Fibroblast of skin of right quadriceps (primary cell): ENCODE results near the gene FITM1.

ENCODE experiments used
- DNase-seq: peaks from one replicate; pipeline ENCODE4 v3.0.0-alpha.2; 2013

Gene FITM1

DNA sequence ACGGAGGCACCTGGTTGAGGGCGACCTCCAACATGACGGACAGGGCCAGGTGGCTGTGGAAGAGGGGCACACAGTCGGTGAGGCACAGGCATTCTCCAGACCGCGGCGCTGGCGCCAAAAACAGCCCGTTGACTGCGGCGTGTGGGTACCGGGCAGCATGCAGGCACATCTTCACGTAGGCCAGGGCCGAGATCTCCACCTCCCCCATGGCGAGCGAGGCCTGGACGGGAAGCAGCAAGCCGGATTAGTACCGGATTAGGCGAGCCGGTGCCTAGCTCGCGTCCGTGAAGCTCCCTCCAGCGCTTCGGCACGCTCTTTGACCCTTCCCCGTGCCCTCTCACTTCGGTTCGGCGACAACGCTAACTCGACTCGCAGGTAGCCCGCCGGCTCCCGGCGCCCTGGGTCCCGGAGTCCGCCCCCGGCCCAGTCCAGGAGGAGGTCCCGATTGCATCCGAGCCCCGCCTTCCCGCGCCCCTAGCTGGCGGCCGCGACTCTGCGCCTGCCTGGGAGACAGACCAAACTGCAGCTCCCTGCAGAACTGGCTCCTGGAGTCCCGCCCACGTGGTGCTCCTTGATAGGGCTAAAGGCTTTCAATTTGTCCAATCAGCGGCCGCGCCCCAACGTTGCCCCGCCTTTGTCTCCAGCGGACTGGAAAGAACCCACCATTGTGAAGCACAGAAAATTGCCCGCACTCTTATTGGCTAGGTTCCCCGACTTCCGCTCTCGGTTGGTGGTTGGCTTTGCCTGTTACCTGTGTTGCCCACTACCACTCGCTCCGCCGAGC, 10.8 kb downstream of the FITM1 start, which contains the start of gene EMC9:
TSS of gene EMC9 (minus strand) at position 495 of the 784 bp plus-strand sequence. CDS start at position 208, 287 bp downstream.
- peak; percentile 99 for DNase-seq

DNA sequence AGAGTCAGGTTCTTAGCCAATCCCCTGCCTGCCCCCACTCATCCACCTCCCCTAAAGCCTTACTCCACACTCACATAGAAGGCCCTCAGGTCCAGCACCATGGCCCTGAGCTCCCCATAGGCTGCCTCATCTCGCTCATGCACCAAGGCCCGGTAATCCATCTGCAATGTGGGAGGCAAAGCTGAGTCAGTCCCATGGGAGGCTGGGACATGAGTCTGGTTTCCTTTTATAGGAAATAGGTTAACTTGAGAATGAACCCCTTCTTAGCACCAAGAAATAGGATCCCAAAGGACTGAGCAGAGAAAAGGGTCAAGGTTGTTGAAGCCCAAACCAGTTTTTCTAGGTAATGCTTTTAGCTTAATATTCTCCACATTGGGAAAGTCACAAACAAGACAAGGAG, 13.1 kb downstream of the FITM1 start:
- DNase-seq, result peak; percentile 74

DNA sequence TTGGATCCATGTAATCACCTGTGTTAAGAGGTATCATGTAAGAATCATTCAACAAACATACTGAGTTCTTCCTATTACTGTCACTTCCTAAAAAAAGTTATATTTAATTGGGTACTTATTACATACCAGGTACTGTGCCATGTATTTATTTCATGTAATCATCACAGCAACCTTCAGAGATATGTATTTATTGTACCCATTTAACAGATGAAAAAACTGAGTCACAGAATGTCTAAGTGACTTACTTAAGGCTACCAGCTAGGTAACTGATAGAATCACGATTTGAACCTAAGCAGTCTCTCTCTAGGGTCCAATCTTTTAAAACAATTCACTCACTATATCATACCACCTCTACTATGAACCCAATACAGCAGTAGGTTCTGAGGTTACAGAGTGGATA, 14.0 kb downstream of the FITM1 start:
- DNase-seq, result no peak

DNA sequence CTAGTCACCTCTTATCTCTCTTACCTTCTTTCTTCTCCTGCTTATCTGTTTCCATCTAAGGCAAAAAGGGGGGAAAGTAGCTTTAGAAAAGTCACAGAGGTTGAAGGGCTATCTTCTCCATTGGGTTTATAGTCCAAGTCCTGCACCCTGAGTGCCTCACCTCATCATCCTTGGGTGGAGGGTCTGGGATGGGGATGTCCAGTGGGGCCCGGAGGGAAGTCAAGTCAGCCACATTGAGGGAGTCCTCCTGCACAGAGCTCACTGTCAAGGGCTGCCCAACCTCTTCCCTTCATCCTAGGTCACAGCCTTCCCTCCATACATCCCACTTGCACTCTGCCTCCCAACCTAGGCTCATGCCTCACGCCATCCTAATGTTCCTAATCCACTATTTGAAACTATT, 14.8 kb downstream of the FITM1 start:
- no peak for DNase-seq

DNA sequence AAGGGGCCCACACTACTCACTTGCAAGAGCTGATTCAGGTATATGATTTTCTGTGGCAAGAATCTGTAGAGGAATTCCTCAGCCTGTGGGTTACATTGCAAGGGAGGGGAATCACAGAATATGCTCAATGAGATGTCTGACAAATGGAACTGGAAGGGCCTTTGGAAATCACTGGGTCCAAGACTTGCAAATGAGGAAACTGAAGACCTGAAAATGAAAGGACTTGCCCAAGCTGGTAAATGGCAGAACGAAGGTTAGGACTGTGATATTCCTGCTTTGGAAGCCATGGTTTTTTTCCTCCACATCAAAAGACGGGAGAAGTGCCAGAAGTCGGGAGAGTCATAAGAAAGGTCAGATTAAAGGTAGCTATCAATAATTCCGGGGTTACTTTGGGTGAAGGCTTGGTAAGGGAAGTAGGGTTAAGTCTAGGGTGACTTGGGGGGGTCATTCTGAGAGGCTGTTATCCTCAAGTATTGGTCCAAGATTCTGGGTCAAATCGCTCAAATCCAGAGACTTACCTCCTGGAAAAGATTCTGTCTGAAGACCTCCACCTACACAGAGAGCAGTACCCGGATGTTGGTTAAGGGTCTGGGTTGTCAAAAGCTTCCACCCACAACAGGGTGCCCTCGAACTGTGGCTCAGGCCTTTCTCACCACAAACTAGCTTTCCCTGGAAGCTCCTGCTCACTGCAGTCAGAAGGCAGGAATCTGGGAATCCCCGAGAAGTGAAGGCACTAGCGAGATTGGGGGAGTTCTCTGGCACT, 15.4 kb downstream of the FITM1 start:
- no peak for DNase-seq

DNA sequence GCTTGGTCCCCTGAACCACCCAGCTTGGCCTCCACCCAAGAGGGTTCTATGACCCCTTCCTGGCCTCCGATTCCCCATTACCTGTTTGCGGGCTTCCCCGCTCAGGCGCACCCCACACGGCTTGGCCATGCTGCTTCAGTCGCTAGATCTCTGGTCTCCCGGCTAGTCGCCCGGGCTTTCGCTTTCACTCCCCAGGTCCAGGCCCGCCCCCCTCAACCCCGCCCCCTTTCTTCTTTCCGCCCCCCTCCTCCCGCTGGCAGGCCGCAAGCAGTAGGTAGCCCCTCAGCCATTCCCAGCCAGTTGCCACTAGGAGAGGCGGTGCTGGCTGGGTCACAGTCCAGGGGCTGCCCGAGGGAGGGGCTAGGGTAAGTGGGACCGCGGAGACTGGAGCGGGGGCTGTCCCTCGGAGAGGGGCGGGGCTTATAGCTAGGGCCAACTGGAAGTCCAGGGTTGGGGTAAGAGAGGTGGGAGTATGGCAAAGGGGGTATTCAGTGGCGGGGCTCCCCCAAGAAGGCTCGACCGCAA, 16.1 kb downstream of the FITM1 start, which contains the start of gene PSME2:
TSS of gene PSME2 (minus strand) at position 158 of the 525 bp plus-strand sequence. CDS start at position 129, 29 bp downstream.
- peak; percentile 97 for DNase-seq

DNA sequence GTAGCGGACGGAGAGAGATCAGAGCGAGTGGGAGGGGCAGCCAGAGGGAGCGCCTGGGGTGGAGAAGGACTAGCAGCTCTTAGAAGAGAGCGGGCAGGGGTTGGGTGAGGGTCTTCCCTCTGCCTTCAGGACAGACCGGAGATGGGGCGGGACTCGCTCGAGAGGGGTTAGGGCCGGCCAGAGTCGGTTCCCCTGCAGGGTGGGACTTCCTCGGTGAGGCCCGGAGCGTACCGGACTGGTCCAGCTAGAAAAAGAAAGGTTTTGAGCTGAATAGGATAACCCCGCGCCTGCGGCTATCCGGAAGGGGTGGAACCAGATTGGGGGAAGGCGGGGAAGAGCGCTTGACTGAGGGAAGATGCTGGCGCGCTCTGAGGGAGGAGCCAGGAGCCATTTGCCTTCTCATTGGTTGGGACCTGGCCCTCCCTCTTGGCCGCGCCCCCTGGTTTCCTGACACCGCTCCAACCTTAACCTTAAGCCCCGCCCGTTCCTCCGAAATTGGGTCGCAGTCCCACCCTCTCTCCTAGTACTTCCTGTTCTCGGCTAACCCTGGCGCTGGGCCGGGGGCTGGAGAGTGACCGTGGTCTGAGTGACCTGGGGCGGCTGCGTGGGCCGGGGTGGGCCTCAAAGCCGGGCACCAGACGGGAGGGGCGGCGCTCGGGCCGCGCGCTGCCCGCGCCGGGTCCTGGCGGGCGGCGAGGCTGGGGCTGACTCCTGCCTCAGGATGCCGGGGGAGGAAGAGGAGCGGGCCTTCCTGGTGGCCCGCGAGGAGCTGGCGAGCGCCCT, 16.7 kb downstream of the FITM1 start, which contains the start of gene RNF31:
TSS of gene RNF31 (plus strand) at position 521 of the 783 bp plus-strand sequence. CDS start at position 722, 201 bp downstream.
- DNase-seq, result peak; percentile 97

DNA sequence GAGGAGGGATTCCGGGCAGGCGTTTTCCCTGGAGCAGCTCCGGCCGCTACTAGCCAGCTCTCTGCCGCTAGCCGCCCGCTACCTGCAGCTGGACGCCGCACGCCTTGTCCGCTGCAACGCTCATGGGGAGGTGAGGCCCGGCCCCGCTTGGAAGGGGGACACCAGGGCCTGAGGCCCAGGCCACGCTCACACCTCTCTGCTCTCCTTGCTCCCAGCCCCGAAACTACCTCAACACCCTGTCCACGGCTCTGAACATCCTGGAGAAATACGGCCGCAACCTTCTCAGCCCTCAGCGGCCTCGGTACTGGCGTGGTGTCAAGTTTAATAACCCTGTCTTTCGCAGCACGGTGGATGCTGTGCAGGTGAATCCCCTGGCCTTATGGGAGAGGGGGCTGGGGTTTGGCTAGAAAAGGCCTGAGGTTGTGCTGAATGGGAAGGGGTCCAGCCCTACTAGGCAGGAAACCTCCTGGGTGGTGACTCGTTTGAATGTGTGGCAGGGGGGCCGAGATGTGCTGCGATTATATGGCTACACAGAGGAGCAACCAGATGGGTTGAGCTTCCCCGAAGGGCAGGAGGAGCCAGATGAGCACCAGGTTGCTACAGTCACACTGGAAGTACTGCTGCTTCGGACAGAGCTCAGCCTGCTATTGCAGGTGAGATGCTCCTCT, 17.4 kb downstream of the FITM1 start:
- DNase-seq, result no peak

DNA sequence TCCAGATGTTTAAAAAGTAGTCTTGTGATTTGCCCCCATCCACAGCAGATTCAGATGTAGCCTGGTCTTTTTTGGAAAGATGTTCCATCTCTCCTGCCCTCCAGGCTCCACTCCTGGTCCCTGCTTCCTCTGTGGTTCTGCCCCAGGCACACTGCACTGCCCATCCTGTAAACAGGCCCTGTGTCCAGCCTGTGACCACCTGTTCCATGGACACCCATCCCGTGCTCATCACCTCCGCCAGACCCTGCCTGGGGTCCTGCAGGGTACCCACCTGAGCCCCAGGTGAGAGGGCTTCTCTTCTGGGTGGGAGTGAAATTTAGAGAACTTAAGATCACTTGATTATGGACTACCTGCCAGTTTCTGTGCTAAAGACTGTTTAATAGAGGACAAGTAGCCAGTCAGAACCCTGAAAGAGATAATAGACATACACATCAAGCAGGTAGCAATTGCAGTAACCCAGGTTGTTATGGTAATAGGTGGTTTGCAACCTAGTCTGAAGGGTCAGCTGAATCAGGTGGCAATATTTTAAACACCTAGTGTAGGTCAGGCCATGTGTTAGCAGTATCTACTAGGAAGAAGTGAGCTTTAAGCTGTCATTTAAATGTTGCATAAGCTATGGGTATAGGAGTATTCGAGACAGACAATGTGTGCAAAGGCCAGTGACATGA, 19.0 kb downstream of the FITM1 start:
- DNase-seq, result no peak

DNA sequence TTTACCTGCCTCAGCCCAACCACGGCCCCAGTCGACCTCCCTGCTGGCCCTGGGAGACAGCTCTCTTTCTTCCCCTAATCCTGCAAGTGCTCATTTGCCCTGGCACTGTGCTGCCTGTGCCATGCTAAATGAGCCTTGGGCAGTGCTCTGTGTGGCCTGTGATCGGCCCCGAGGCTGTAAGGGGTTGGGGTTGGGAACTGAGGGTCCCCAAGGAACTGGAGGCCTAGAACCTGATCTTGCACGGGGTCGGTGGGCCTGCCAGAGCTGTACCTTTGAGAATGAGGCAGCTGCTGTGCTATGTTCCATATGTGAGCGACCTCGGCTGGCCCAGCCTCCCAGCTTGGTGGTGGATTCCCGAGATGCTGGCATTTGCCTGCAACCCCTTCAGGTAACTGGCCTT, 19.6 kb downstream of the FITM1 start:
- DNase-seq, result no peak

DNA sequence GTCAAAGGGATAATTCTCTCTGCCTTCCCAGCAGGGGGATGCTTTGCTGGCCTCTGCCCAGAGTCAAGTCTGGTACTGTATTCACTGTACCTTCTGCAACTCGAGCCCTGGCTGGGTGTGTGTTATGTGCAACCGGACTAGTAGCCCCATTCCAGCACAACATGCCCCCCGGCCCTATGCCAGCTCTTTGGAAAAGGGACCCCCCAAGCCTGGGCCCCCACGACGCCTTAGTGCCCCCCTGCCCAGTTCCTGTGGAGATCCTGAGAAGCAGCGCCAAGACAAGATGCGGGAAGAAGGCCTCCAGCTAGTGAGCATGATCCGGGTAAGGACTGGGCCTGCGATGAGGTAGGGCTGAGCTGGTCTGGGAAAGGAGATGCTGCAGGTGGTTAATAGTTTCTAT, 20.1 kb downstream of the FITM1 start:
- DNase-seq, result no peak

DNA sequence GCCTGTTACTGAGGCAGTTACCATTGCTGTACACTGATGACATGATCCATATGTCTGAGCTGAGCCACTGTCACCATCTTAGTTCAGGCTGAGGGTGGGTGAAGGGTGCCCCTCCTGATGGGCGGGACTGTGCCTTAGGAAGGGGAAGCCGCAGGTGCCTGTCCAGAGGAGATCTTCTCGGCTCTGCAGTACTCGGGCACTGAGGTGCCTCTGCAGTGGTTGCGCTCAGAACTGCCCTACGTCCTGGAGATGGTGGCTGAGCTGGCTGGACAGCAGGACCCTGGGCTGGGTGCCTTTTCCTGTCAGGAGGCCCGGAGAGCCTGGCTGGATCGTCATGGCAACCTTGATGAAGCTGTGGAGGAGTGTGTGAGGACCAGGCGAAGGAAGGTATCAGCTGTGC, 20.5 kb downstream of the FITM1 start:
- no peak for DNase-seq

DNA sequence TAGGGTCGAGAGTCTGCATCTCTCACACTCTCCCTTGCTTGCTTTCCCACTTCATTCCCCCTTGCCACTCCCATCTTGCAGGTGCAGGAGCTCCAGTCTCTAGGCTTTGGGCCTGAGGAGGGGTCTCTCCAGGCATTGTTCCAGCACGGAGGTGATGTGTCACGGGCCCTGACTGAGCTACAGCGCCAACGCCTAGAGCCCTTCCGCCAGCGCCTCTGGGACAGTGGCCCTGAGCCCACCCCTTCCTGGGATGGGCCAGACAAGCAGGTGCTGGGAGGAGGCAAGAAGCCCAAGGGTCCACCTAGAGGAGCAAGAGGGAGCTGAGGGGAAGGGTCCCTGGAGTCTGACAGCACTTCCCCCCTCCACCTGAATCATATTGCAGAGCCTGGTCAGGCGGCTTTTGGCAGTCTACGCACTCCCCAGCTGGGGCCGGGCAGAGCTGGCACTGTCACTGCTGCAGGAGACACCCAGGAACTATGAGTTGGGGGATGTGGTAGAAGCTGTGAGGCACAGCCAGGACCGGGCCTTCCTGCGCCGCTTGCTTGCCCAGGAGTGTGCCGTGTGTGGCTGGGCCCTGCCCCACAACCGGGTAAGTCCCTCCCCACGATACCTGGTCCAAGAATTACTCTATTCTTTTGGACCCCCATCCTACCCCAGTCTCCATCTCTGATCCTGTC, 21.1 kb downstream of the FITM1 start:
- DNase-seq, result no peak

DNA sequence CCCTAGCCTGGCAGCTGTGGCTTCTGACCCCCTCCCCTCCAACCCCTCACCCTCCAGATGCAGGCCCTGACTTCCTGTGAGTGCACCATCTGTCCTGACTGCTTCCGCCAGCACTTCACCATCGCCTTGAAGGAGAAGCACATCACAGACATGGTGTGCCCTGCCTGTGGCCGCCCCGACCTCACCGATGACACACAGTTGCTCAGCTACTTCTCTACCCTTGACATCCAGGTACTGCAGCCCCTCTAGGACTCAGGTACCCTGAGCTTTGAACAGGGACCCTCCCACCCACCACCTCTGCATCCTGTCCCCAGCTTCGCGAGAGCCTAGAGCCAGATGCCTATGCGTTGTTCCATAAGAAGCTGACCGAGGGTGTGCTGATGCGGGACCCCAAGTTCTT, 24.6 kb downstream of the FITM1 start:
- DNase-seq, result no peak

DNA sequence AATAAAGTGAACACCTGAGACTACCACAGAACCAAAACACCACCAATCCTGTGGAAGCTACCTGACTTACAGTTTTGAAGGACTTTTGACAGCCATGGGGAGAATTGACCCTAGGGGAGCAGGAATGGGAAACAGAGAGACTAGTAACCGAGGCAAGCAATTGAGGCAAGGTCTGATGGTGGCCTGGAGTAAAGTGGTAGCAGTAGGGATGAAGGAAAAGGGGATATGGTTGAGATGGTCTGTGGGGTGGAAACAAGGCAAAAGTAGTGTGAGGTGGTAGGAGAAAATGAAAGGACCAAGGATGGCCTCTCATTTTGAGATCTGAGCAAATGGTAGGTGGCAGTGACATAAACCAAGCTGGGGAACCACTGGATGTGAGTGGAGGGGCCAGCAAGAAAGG, 26.4 kb downstream of the FITM1 start:
- no peak for DNase-seq

DNA sequence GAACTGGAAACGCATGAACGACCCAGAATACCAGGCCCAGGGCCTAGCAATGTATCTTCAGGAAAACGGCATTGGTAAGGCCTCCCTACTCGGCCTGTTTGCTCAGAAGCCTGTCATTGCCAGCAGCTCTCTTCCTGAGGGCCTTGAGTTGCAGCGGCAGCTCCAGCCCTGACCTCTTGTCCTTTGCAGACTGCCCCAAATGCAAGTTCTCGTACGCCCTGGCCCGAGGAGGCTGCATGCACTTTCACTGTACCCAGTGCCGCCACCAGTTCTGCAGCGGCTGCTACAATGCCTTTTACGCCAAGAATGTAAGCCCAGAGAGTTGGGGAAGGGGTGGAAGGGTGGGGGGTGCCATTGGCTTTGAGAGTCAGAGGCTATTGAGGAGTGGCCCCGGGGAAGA, 26.9 kb downstream of the FITM1 start:
- no peak for DNase-seq

DNA sequence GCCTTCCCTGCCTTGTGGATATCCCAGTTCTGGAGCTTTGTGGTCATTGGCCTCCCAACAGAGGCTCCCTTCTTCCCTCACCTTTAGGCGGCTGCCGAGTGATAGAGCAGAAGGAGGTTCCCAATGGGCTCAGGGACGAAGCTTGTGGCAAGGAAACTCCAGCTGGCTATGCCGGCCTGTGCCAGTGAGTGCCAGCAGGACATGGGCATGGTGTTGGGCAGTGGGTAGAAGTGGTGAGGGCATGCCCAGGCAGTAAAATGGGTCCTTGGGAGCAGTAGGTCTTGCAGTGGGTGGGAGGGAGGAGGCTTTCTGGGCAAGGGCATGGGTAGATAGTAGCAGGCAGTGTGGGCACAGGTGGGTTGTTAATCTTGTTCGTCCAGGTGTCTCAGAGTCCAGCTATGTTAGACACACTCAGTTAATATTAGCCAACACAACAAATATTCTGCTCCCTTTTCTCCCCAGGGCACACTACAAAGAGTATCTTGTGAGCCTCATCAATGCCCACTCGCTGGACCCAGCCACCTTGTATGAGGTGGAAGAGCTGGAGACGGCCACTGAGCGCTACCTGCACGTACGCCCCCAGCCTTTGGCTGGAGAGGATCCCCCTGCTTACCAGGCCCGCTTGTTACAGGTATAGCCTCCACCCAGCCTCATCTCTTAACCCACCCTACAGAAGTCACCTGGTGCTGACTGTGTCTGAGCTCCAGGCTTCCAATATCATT, 29.5 kb downstream of the FITM1 start:
- no peak for DNase-seq

DNA sequence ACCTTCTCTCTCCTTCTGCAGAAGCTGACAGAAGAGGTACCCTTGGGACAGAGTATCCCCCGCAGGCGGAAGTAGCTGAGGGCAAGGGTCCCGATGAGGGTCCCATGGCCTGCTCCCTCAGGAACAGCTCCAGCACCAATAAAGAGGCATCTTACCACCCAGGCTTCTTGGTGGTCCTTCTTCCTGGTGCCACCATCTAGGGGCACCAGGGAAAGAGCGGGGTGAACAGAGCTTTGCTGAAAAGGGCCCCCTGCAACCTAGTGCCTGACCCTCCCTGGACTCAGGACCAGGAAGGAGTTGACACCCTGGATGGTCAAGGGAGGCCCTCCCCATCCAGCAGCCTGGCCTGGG, 30.0 kb downstream of the FITM1 start:
- no peak for DNase-seq

DNA sequence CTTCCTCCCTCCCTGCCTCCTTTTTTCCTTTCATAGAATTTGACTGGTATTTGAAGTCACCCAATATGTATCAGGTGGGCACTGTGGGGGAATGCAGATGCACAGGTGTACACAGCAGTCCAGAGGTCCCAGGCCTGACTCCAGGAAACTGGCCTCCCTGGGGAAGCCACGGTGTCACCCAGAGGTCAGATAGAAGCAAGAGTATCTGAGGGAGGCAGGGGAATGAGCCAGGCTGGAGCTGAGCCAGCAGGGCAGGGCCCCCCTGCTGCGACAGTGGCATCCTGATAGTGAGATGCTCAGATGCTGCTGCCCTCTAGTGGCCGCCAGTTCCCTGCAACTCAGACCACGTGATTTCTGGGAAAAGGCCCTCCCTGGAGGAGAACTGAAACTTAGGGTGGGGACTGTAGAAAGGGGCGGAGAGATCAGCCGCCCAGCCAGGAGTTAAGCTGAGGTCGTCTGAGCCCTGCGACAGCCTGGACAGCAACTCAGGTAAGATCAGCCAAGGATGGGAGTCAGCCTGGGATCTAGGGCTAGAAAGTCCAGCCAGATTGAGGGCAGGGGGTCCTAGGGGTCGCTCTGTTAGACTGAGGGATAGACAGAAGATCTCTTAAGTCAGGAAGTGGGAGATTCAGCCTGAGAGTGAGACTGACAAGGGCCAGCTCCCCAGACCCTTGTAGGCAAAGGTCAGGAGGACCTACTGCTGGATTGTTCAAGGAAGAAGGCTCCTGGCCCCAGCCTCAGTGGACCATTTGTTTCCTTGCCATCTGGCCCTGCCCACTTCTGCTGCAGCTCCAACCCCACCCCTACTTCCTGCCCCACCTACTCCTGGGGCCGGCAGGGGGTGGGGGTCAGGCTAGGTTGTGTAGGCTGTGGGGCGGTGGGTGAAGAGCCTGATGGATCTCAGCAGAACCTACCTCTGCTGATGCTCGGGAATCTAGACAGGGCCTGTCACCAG, 30.7 kb downstream of the FITM1 start, which contains the start of gene IRF9:
TSS of gene IRF9 (plus strand) at position 416 of the 955 bp plus-strand sequence. CDS start 880 bp downstream, outside the sequence.
- peak; percentile 94 for DNase-seq
